Left kidney (tissue), 2 donors: ENCODE measurements around the gene CMTM7. TPM values are rescaled to one million over a fixed set of nuclear protein-coding genes. Genes with fewer than 3 reads are reported as not detected.

ENCODE experiments used
- DNase-seq: peaks from one replicate; pipeline ENCODE4 v3.0.0-alpha.2; 2013
- polyA plus RNA-seq: library from polyadenylated mRNA; unstranded; fragments of 120-200 nt; gene quantifications from one replicate; pipeline ENCODE4 v1.2.1, GENCODE V29; 2013; ENCODE audit not compliant: insufficient read length

Gene CMTM7
- polyA plus RNA-seq, 1 donor, result 48.9 TPM

- no peak for DNase-seq
Observed at GRCh38 chr3:32487781-32488473, 96.3 kb downstream of the CMTM7 start.

DNA sequence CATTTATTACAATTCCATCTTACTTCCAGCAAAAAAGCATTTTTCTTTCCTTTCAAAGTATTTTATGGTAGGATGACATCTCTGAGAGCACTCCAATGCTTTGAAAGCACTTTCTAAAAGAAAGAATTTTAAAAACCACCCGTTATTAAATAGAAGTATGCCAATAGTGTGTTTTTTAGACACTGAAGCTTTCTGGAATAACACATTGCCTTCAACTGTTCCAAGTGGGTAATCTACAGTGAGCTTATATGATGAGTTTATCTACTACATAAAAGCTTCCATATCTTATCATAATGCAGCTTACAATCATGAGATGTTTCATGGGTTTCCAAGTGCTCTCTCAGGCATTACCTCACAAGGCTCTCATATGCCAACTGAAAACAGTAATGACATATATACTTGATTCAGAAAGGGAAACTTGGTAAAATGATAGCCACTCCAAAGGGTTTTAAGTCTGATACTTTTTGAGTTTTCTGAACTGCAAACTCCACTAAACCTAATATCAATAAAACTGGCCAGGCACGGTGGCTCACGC is 96.9 kb downstream of the CMTM7 start:
- no peak for DNase-seq

- no peak for DNase-seq
Observed at GRCh38 chr3:32492684-32493436, 101.2 kb downstream of the CMTM7 start.

DNA sequence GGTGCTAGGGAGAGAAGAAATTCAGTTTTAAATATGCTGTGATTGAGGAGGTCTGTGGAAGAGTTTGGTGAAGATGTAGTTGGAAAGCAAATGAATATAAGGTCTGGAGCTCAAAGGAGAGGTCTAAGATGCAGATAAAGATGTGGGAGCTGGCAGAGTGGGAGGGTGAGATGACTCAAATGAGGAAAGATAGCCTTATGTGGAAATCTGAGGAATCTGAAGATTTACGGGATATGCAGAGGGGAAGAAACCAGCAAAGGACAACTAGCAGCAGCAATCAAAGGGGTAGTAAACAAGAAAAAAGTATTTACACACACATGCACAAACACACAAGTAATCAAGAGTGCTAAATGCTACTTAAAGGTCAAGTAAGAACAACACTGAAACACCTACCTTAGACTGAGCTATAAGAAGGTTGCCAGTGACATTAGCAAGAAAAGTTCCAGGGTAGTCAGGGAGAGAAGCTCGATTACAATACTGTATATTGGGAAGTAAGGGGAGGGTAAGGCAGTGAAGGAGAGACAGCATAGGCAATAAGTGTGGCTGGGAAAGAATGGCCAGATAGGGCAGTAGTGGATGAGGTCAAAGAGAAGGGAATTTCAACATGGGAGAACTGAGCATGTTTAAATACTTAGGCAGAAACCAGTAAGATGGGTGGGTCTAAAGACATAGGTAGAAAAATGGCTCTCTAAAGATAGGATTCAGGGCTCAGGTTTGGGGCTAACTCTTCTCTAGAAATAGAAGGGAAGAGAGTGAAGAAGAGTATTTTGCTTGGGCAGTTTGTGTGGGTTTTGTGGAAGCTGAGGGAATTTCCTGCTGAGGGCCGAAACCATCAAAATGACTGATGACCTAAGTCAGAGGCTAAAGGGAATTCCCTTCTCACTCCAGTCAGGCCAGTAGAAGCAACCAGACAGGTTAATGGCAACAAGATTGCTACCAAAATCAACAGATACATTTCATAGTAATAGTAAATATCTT is 102.1 kb downstream of the CMTM7 start:
- DNase-seq, result no peak

- no peak for DNase-seq
Observed at GRCh38 chr3:32495085-32495484, 103.4 kb downstream of the CMTM7 start.

- DNase-seq, result no peak
Observed at GRCh38 chr3:32495609-32496008, 104.0 kb downstream of the CMTM7 start.

DNA sequence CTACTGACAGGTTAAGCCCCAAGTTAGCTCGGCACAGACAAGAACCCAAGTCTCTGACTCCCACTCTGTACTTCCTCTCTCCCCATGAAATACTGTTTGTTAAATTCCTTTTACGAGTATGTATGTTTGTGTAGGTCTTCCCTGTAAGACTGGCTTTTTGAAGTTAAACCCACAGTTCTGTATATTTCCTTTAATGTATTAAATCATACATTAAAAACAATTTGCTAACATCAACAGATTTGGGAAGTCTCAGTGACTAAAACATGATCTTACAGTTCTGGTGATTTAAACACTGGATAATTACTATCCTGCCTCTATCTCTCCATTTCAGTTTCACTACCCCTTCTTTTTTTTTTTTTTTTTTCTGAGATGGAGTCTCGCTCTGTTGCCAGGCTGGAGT is 106.6 kb downstream of the CMTM7 start:
- DNase-seq, result no peak

GRCh38 chr3:32498992-32499391 is 107.3 kb downstream of the CMTM7 start:
- DNase-seq, result no peak

- DNase-seq, result no peak
Observed at GRCh38 chr3:32499585-32499984, 107.9 kb downstream of the CMTM7 start.

DNA sequence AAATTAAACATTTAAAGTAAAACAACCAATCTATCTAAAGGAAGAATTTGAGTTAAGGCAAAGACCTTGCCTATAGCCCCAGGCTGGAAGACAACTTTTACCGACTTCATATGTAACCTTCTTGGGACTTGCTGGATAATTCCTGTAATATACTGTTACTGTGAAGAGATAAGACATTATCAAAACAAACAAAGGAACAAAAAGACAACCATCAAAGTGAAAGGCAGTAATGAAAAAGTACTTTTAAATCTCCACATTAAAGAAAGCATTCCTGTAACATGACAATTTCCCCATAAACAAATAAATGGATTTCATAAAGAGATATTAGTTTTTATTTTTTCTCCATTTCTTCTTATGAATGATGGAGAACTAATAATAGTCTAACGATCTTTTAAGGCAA is 108.6 kb downstream of the CMTM7 start:
- no peak for DNase-seq

DNA sequence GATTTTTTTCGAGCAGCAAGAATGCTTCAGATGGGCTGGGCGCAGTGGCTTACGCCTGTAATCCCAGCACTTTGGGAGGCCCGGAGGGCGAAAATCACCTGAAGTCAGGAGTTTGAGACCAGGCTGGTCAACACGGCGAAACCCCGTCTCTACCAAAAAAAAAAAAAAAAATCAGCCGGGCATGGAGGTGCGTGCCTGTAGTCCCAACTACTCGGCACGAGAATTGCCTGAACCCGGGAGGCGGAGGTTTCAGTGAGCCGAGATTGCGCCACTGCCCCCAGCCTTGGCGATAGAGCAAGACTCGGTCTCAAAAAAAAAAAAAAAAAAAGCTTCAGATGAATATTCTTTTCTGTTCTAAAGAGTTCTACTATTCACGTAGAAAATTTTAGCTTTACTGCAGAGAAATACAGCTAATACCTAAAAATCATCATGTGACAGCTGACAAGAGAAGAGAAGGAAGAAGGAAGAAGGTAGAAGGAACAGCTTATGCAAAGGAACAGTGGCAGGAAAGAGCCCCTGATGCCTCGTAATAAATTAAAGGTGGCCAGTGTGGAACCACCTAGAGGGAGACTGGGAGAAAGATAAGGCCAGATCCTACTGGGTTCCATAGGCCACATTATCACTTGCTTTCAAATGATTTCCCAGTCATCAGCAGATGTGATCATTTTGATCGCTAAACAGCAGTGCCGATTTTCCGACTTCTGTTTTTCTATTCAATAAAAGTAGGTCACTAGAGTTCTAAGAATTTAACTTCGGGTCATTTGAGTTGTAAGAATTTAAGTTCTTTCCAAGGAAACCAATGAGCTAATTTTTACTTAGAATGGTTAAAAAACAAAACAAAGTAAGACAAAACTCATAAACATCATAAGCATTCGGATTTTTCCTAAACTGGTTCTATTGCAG is 109.5 kb downstream of the CMTM7 start:
- DNase-seq, result no peak

DNA sequence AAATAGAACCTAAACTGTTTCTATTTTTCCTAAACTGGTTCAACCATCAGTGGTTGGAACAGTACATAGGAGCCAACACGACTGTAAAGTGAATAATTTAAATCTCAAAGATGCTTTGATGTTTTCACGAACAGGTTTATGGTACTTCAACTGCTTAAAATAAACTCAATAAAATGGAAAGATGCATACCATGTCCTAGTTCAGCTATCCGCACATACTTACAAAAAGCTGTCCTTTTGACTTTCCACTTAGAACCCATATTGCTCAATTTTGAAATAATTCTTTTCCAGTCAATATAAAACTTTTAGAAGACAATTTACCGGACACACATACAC is 110.1 kb downstream of the CMTM7 start:
- DNase-seq, result no peak

- peak; percentile 78 for DNase-seq
Observed at GRCh38 chr3:32502118-32502945, 110.7 kb downstream of the CMTM7 start, which contains the start of gene CMTM6. CMTM6 (minus strand) TSS chr3:32502852; CDS start chr3:32502745, 107 bp downstream.

DNA sequence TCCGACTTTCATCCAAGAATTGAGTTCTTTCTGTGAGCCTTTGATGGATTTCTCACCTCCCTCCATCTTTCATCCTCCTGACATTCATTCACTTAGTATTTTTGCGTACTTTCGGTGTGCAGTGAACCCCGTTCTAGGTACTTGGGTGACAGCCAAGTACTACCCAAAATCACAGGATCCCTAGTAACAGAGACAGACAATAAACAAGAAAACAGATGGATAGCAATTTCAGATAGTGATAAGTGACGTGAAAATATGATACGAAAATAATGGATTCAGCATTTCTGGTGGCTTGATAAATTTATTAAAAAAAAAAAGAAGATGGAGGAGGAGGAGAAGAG is 111.3 kb downstream of the CMTM7 start:
- no peak for DNase-seq

Other genes with a start within 250 kb of the CMTM7 start
- 8.4 TPM for gene CMTM8, start 153.2 kb upstream of the CMTM7 start, polyA plus RNA-seq
- gene CMTM6, start 111.0 kb downstream of the CMTM7 start, polyA plus RNA-seq, result 77.0 TPM
- gene DYNC1LI1, start 179.0 kb downstream of the CMTM7 start, polyA plus RNA-seq, result 38.2 TPM